GM12801 (cell line): ENCODE measurements around the gene MROH9.

Experiments
- TF ChIP-seq, protein P1 (sequence below): IDR thresholded peaks from one replicate; pipeline ENCODE4 v1.5.1; 2011; ENCODE audit warnings: control low read depth; ENCODE audit not compliant: insufficient read length; ENCODE audit errors: extremely low read depth

Gene MROH9

GRCh38 chr1:171017426-171017825, 82.1 kb downstream of the MROH9 start:
- TF ChIP-seq, protein P1, sequence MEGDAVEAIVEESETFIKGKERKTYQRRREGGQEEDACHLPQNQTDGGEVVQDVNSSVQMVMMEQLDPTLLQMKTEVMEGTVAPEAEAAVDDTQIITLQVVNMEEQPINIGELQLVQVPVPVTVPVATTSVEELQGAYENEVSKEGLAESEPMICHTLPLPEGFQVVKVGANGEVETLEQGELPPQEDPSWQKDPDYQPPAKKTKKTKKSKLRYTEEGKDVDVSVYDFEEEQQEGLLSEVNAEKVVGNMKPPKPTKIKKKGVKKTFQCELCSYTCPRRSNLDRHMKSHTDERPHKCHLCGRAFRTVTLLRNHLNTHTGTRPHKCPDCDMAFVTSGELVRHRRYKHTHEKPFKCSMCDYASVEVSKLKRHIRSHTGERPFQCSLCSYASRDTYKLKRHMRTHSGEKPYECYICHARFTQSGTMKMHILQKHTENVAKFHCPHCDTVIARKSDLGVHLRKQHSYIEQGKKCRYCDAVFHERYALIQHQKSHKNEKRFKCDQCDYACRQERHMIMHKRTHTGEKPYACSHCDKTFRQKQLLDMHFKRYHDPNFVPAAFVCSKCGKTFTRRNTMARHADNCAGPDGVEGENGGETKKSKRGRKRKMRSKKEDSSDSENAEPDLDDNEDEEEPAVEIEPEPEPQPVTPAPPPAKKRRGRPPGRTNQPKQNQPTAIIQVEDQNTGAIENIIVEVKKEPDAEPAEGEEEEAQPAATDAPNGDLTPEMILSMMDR, result no peak

DNA sequence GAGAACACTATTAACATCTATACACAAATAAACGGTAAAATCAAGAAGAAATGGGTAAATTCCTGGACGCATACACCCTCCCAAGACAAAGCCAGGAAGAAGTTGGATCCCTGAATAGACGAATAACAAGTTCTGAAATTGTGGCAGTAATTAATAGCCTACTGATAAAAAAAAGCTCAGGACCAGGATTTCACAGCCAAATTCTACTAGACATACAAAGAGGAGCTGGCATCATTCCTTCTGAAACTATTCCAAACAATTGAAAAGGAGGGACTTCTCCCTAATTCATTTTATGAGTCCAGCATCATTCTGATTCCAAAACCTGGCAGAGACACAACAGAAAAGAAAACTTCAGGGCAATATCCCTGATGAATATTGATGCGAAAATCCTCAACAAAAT, 84.6 kb downstream of the MROH9 start:
- TF ChIP-seq, protein P1, result no peak

- TF ChIP-seq, protein P1, result no peak
Measured at GRCh38 chr1:171032822-171033702, 97.7 kb downstream of the MROH9 start.

DNA sequence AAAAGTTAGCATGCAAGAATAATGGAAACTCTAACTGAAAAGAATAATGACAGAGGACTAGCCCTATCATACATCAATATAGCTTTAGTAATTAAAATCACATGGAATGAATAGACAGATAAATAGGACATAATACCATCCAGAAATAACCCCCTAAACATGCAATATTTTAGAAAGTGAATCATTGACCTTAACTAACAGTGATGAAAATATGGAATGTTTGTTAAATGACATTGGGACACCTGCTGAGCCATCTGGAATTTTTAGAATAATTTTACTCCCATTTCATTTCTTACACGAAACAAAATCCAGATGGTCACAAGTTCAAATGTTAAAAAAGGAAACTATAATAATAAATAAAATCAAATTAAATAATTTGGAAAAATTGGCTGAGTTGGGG, 102.3 kb downstream of the MROH9 start:
- TF ChIP-seq, protein P1, result no peak

GRCh38 chr1:171038284-171038683, 103.0 kb downstream of the MROH9 start:
- TF ChIP-seq, protein P1, result no peak

- TF ChIP-seq, protein P1, result no peak
Measured at GRCh38 chr1:171048014-171048413, 112.7 kb downstream of the MROH9 start.

DNA sequence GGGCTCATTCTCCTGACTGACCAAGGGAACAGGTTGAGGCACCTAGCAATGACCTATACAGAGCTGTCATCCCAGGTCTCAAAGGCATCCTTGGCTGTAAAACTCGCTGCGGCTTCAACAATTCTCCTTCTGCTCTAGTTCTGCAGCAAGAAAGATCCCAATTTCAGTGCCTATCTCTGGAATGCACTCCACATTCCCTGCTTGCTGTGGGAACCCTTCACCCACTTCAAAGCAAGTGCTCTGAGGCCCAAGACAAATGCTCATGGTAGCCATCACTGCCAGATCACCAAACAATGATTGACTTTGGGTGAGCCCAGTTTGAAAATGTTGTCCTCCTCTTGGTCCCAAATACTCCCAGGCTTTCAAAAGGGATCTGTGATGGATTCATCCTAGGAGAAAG, 117.6 kb downstream of the MROH9 start:
- TF ChIP-seq, protein P1, result no peak
